Fibroblast of lung (primary cell): ENCODE results near the gene RPL14. TPM values are rescaled to one million over a fixed set of nuclear protein-coding genes. Genes with fewer than 3 reads are reported as not detected.

Experiments used
- DNase-seq, 2 donors: peaks; one replicate each; pipeline versions ENCODE4 v3.0.0 to v3.0.0-alpha.2; 2010; ENCODE audit warnings: low read depth in 2 of 2
- H2AFZ ChIP-seq: 2 replicates; pipeline ENCODE4 v1.5.1; 2012; ENCODE audit warnings: low read length, control low read depth, inconsistent platforms
- H3K27ac ChIP-seq: 2 replicates; pipeline ENCODE4 v1.5.1; 2011; ENCODE audit warnings: low read length, control low read depth; ENCODE audit not compliant: insufficient read depth
- H3K27me3 ChIP-seq: 2 replicates; pipeline ENCODE4 v1.5.1; 2011; ENCODE audit warnings: mild to moderate bottlenecking, low read length; ENCODE audit not compliant: control insufficient read depth, insufficient read depth
- H3K36me3 ChIP-seq: 2 replicates; pipeline ENCODE4 v1.5.1; 2011; ENCODE audit warnings: low read length; ENCODE audit not compliant: control insufficient read depth, insufficient read depth
- H3K4me1 ChIP-seq: 2 replicates; pipeline ENCODE4 v1.5.1; 2011; ENCODE audit warnings: low read length; ENCODE audit not compliant: control insufficient read depth, insufficient read depth; ENCODE audit errors: extremely low read depth
- H3K4me2 ChIP-seq: 2 replicates; pipeline ENCODE4 v1.5.1; 2011; ENCODE audit warnings: low read length, control low read depth; ENCODE audit not compliant: insufficient read depth; ENCODE audit errors: extremely low read depth
- H3K4me3 ChIP-seq, 4 experiments: fragments of 200-600 bp in 1 of 4; sonication (generic) in 1 of 4; replicated peaks in 1 of 4; 2 replicates each; pipeline ENCODE4 v1.5.1; 2011 to 2016; ENCODE audit warnings: low read length in 4 of 4, low read depth in 3 of 4, mild to moderate bottlenecking in 3 of 4, control low read depth in 2 of 4, inconsistent platforms in 1 of 4, mixed read lengths in 1 of 4; ENCODE audit not compliant: insufficient read depth in 1 of 4; ENCODE audit errors: control extremely low read depth in 1 of 4
- H3K79me2 ChIP-seq: 2 replicates; pipeline ENCODE4 v1.5.1; 2012; ENCODE audit warnings: mild to moderate bottlenecking, low read length, inconsistent platforms; ENCODE audit not compliant: control insufficient read depth, insufficient read depth
- H3K9ac ChIP-seq: 2 replicates; pipeline ENCODE4 v1.5.1; 2011; ENCODE audit warnings: mild to moderate bottlenecking, low read length, control low read depth; ENCODE audit not compliant: insufficient read depth
- H3K9me3 ChIP-seq: 2 replicates; pipeline ENCODE4 v1.5.1; 2012; ENCODE audit warnings: low read depth, low read length; ENCODE audit not compliant: control insufficient read depth, insufficient read depth
- H4K20me1 ChIP-seq: 2 replicates; pipeline ENCODE4 v1.5.1; 2011; ENCODE audit warnings: low read length; ENCODE audit not compliant: control insufficient read depth, insufficient read depth; ENCODE audit errors: extremely low read depth
- EZH2 ChIP-seq: IDR thresholded peaks from 2 replicates; pipeline ENCODE4 v1.5.1; 2012; ENCODE audit warnings: low read length, control low read depth, mild to moderate bottlenecking; ENCODE audit errors: missing control alignments
- polyA plus RNA-seq, 2 donors: library from polyadenylated mRNA; depleted of rRNA in 1 of 2; stranded (reverse) in 1 of 2; unstranded in 1 of 2; fragments of >200 nt; gene quantifications; 2 replicates each; pipeline ENCODE4 v1.2.1, GENCODE V29; 2011 to 2012; ENCODE audit warnings: missing spikeins in 1 of 2
- total RNA-seq: library from RNA; depleted of rRNA; stranded (reverse); fragments of >200 nt; gene quantifications from 2 replicates; pipeline ENCODE4 v1.2.1, GENCODE V29; 2014
- TF ChIP-seq, protein P1 (sequence below), 2 donors: IDR thresholded peaks in 1 of 2; conservative IDR thresholded peaks in 1 of 2; 1 replicate in 1 of 2; 2 replicates in 1 of 2; pipeline ENCODE4 v1.5.1; 2011 to 2012; ENCODE audit warnings: low read length in 2 of 2, control low read depth in 1 of 2, inconsistent platforms in 1 of 2, low read depth in 1 of 2, mild to moderate bottlenecking in 1 of 2

Gene RPL14
- total and polyA plus RNA-seq, 2 donors (not counting 1 experiment from before 2014, with no cell fraction given), result 314 to 658 TPM

- TF ChIP-seq EZH2, result no peak
- TF ChIP-seq, protein P1, sequence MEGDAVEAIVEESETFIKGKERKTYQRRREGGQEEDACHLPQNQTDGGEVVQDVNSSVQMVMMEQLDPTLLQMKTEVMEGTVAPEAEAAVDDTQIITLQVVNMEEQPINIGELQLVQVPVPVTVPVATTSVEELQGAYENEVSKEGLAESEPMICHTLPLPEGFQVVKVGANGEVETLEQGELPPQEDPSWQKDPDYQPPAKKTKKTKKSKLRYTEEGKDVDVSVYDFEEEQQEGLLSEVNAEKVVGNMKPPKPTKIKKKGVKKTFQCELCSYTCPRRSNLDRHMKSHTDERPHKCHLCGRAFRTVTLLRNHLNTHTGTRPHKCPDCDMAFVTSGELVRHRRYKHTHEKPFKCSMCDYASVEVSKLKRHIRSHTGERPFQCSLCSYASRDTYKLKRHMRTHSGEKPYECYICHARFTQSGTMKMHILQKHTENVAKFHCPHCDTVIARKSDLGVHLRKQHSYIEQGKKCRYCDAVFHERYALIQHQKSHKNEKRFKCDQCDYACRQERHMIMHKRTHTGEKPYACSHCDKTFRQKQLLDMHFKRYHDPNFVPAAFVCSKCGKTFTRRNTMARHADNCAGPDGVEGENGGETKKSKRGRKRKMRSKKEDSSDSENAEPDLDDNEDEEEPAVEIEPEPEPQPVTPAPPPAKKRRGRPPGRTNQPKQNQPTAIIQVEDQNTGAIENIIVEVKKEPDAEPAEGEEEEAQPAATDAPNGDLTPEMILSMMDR (conservative IDR thresholded peaks at IDR 0.05 in 1 of 2, IDR thresholded peaks at IDR 0.05 in 1 of 2; ENCODE audit: low read depth in 1 of 2, low read length in 2 of 2), result no peak
- no peaks in the 10 kb centered on the region for H3K4me1 ChIP-seq
- peaks cover 5% of the 10 kb centered on the region for H3K36me3 ChIP-seq
- no peaks in the 10 kb centered on the region for H4K20me1 ChIP-seq
- H3K4me3 ChIP-seq, result no peak overlapping the region
- H3K4me2 ChIP-seq, result no peak overlapping the region
- no peak overlapping the region for H3K9ac ChIP-seq
- no peaks in the 10 kb centered on the region for H3K27me3 ChIP-seq
- no peaks in the 10 kb centered on the region for H3K9me3 ChIP-seq
- H2AFZ ChIP-seq, result no peak overlapping the region
- H3K27ac ChIP-seq, result no peak overlapping the region
- peak; percentile 10 to 25 for DNase-seq
- no peaks in the 10 kb centered on the region for H3K79me2 ChIP-seq
Observed at GRCh38 chr3:40490916-40491315, 33.8 kb downstream of the RPL14 start.

DNA sequence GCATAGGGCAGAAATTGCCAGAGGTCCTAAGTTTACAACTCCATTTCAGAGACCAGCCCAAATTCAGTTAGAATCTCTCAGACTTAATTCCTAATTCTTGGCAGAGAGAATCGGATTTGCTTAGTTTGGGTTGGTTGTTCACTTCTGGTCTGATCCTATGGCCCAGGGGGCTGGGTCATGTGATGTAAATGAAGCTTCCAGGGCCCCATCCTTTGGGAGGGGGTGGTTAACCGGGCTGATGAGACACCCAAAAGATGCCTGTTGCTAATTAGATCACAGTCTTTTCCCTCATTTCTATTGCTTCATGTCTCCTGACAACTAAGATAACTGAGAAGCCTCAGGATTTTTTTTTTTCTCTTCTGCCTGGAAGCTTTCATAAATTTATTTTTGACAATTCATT lies 37.6 kb downstream of the RPL14 start:
- H3K4me2 ChIP-seq, result no peak overlapping the region
- no peaks in the 10 kb centered on the region for H3K36me3 ChIP-seq
- H3K9ac ChIP-seq, result no peak overlapping the region
- H4K20me1 ChIP-seq, result no peaks in the 10 kb centered on the region
- TF ChIP-seq, protein P1 (conservative IDR thresholded peaks at IDR 0.05 in 1 of 2, IDR thresholded peaks at IDR 0.05 in 1 of 2; ENCODE audit: low read depth in 1 of 2, low read length in 2 of 2), result no peak
- TF ChIP-seq EZH2, result no peak
- H3K4me1 ChIP-seq, result no peaks in the 10 kb centered on the region
- no peak for DNase-seq
- H3K79me2 ChIP-seq, result no peaks in the 10 kb centered on the region
- H2AFZ ChIP-seq, result no peak overlapping the region
- no peaks in the 10 kb centered on the region for H3K9me3 ChIP-seq
- H3K4me3 ChIP-seq, result no peak overlapping the region
- no peak overlapping the region for H3K27ac ChIP-seq
- no peaks in the 10 kb centered on the region for H3K27me3 ChIP-seq

- no peaks in the 10 kb centered on the region for H4K20me1 ChIP-seq
- no peaks in the 10 kb centered on the region for H3K36me3 ChIP-seq
- H3K79me2 ChIP-seq, result no peaks in the 10 kb centered on the region
- no peaks in the 10 kb centered on the region for H3K27me3 ChIP-seq
- TF ChIP-seq, protein P1 (conservative IDR thresholded peaks at IDR 0.05 in 1 of 2, IDR thresholded peaks at IDR 0.05 in 1 of 2; ENCODE audit: low read depth in 1 of 2, low read length in 2 of 2), result no peak
- no peak for TF ChIP-seq EZH2
- no peaks in the 10 kb centered on the region for H3K4me1 ChIP-seq
- DNase-seq, result no peak
- H3K4me3 ChIP-seq, result no peak overlapping the region
- H3K27ac ChIP-seq, result no peak overlapping the region
- no peaks in the 10 kb centered on the region for H3K9me3 ChIP-seq
- H2AFZ ChIP-seq, result no peak overlapping the region
- no peak overlapping the region for H3K9ac ChIP-seq
- no peak overlapping the region for H3K4me2 ChIP-seq
Observed at GRCh38 chr3:40497288-40497687, 40.1 kb downstream of the RPL14 start.
